ENCODE data around the gene FAM168B.

The FAM168B gene

GRCh38 chr2:131055169-131056065, 37.8 kb downstream of the FAM168B start:
- no peak for DNase-seq

GRCh38 chr2:131054488-131054887, 38.8 kb downstream of the FAM168B start:
- DNase-seq, result no peak

- DNase-seq, result no peak
Observed at GRCh38 chr2:131052741-131053263, 40.5 kb downstream of the FAM168B start.

GRCh38 chr2:131050896-131051295, 42.4 kb downstream of the FAM168B start:
- no peak for DNase-seq

GRCh38 chr2:131049150-131049718, 44.0 kb downstream of the FAM168B start:
- DNase-seq, result no peak

- no peak for DNase-seq
Observed at GRCh38 chr2:131048641-131049040, 44.6 kb downstream of the FAM168B start.

- no peak for DNase-seq
Observed at GRCh38 chr2:131047920-131048560, 45.2 kb downstream of the FAM168B start.

- DNase-seq, result no peak
Observed at GRCh38 chr2:131046918-131047652, 46.2 kb downstream of the FAM168B start.

- DNase-seq, result no peak
Observed at GRCh38 chr2:131046028-131046917, 47.0 kb downstream of the FAM168B start.

GRCh38 chr2:131045286-131046027, 47.8 kb downstream of the FAM168B start:
- no peak for DNase-seq

GRCh38 chr2:131044757-131045150, 48.5 kb downstream of the FAM168B start:
- no peak for DNase-seq

- DNase-seq, result no peak
Observed at GRCh38 chr2:131044075-131044756, 49.0 kb downstream of the FAM168B start.

GRCh38 chr2:131043199-131044074, 49.8 kb downstream of the FAM168B start:
- DNase-seq, result no peak

GRCh38 chr2:131042148-131042775, 51.0 kb downstream of the FAM168B start:
- DNase-seq, result peak; percentile 62

- DNase-seq, result no peak
Observed at GRCh38 chr2:131041402-131042147, 51.7 kb downstream of the FAM168B start.

- DNase-seq, result no peak
Observed at GRCh38 chr2:131040661-131041401, 52.4 kb downstream of the FAM168B start.

- no peak for DNase-seq
Observed at GRCh38 chr2:131039908-131040660, 53.2 kb downstream of the FAM168B start.
